ENCODE data around the gene TACC2.
"Not testable (repeated sequence)": the region's sequence is repeated elsewhere in the genome, so short reads cannot be mapped to it uniquely, and the experiment has no call there.

The TACC2 gene

DNA sequence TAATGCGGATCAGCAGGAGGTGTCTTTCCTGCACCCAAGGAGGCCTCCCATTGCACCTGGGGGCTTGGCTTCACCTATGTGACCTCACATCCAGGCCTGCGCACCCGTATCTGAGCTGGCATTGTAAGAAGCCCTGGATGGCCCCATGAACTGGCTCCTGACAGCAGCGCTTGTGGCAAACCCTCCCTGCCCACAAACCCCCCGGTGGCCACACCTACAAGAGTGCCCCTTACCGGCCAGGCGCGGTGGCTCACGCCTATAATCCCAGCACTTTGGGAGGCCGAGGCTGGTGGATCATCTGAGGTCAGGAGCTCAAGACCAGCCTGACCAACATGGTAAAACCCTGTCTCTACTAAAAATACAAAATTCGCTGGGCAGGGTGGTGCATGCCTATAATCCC is 107.2 kb downstream of the TACC2 start:
- DNase-seq = not testable (repeated sequence)

DNA sequence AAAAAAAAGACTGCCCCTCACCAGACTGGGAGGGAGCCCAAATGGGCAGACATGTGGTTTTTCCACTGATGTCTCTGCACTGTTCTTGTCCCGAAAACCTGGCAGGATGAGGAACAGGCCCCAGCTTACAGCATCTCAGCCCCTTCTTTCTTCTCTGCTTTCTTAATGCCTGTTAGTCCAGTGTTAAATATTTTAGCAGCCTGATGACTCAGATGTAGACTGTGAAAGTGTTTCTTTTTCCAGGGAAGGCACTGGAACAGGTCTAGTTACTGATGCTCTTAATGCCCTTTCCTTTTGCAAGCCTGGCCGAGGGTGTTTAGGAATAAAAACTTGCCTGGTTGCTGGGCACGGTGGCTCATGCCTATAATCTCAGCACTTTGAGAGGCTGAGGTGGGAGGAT is 107.7 kb downstream of the TACC2 start:
- no peak for DNase-seq

DNA sequence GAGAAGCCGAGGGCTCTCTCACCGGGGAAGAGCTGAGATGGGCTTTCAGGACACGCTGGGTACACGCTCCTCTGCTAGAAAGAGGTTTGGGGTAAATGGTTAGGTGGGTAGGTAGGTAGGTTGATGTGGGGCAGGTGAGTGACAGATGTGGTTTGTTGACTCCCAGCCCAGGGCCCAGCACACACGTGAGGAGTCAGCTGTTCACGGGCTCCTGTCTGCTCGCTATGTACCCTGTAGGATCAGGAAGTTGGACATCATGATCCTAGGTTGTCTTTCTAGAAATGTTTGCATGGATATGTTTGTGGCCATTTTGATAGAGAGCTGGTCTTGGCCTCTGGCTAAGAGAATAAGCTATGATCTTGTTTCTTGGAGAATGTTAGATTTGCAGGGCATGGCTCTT is 109.0 kb downstream of the TACC2 start:
- DNase-seq = no peak

DNA sequence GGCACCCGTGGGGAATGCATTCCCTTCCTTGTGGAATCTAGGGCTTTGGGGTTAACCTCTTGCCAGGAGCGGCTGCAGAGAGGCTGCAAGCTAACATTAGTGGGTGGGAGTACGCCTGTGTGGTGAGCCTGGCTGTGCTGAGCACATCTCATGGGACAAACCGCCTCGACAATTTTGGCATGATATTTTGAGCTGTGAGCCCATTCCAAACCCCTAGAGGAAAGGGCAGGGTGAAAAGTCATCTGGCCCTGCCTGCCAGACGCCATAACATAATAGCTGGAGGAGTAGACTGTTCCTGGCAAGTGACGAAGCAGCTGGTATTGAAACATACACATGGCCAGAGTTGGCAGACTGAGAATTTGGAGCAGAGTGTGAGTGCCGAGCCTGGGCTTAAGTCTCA is 110.0 kb downstream of the TACC2 start:
- no peak for DNase-seq

DNA sequence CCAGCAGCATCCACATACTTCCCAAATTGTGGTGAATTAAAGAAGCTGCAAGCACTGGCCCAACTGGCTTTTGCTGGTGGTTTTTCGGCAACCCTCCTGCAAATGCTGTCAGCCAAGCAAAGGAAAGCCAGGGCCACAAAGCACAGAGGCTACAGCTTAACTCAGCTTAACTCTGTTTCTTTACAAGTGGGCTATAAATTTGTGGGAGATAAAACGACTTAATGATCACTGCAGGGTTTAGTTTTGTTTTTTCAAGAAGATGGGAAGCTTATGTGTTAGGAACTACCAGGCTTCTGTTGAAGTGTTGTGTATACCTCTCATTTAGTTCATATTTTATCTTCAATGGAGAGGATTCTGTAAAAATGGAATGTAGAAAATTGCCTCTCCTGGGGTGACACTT is 110.6 kb downstream of the TACC2 start:
- DNase-seq = no peak

DNA sequence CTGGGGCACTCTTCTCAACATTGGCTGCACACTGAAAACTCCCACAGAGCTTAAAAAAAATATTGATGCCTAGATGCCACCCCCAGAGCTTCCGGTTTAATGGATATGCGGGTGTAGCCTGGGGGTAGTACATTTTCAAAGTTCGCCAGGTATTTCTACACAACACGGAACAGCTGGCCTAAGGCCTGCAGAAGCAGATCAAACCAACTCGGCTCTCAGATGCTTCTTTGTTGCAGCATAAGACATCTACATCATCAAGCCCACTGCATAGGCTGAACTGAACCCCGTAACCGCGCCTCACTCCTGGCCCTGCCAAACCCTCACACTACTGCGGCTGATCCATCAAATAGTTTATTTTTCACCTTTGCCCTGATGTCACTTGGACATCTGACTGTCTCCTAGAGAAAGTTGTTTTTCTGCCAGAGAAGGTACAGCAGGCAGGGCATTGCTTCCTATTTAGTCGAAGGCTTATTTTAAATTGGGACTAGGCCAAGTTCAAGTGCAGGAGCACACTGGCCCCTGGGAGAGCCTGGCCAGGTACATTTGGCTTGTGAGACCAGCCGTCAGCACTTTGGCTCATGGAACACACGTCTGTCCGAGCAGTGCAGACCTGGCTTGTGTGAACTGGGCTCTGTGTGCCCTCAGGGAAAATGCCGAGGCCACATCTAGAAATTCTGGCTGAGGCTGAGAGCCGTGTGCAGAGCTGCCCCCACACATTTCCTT is 113.3 kb downstream of the TACC2 start:
- DNase-seq = no peak

DNA sequence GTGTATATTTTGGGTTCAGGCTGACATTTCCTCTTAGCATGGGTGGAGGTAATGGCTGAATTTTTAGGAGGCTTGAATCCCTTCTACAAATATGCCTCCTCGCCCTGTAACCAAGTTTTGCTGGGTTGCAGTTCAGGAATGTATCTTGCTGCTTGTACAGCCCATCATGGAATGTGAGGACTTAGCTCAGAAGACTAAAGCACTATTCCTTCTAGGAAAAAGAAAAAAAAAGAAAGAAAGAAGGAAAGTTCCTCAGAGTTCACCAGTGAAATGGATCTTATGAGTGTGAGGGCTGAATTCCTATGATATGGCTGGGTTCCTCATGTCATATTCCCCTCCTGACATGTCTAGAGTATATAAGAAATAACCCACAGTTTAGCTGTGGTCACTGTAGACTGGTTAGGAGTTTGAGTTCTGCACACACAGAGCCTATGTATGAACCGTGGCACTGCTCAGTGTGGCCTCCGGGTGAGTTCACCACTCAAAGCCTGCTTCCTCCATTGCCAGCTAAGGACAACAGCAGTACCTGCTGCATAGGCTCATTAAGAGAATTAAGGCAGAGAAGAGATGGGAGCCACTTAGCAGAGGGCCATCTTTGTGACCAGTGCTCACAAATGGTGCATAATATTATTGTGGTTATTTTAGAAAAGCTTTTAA is 114.0 kb downstream of the TACC2 start:
- no peak for DNase-seq

DNA sequence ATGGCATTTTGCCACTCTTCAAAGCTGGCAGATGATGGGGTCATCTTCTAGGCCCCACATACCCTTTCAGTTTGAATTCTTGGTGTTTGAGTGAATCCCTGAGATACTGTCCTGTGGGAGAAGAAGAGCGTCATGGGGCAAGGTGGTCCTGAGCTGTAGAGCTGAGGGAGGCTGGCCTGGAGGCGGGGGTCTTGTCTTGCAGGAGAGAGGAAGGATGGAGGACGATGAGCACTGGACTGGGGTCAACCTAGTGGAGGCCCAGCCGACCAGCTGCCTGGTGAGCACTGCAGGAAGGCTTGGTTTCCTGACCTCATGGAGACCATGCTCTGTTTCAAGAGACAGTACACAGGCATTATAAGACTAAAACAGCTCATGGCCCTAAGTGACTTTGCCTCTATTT is 114.6 kb downstream of the TACC2 start:
- no peak for DNase-seq

DNA sequence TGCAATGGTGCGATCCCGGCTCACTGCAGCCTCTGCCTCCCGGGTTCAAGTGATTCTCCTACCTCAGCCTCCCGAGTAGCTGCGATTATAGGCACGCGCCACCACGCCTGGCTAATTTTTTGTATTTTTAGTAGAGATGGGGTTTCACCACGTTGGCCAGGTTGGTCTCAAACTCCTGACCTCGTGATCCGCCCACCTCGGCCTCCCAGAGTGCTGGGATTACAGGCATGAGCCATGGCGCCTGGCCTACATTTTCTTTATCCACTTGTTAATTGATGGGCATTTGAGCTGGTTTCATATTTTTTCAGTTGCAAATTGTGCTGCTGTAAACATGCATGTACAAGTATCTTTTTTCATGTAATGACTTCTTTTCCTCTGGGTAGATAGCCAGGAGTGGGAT is 119.8 kb downstream of the TACC2 start:
- DNase-seq = not testable (repeated sequence)

DNA sequence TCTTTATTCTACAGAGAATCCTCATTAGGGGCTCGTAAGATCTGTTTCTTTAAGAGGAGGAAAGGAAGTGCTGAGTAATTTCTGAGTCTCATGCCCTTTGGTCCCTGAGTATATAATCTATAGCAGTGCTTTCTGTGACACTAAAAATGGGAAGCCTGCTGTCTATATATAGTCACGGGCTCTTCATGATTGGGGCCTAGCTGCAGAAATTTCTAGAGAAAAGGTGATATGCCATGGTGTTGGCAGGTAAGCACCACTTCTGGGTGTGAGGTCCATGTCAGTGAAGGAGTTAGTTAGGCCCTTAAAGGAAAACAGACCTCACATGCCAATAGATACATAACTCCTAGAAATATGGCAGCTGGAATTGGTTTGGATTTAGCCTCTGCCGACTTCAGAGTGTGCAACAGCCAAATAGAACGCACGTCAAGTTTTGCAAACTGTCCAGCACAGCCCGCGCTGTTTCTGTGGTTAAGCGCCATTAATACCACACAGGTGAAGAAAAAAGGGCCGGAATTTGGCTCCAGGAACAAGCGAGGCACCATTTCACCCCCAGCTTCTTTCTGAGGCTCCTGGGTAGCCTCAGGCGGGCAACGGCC is 123.2 kb downstream of the TACC2 start:
- no peak for DNase-seq

DNA sequence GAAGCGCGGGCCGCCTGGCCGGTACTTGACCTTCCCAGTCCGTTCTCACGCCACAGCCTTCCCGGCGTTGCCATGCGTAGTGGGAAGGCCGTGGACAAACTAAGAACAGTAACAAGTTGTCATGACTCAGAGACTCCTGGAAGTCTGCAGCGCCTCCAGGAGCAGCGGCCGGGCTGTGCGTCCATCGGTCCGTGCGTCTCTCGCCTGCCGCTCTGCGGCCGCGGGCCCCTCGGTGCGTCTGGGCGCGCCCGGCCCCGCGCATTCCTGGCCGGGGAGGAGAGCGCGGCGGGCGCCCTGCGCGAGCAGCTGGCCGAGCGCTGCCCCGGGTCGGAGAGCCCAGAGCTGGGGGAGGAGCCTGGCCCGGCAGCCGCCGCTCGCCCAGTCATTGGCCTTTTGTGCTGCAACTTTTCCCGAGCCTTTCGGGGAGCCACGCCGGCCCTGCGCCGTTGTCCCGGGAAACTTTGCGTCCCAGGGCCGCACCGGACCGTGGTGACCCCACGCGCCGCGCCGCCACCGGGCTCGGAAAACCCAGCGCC is 123.7 kb downstream of the TACC2 start:
- DNase-seq = no peak

DNA sequence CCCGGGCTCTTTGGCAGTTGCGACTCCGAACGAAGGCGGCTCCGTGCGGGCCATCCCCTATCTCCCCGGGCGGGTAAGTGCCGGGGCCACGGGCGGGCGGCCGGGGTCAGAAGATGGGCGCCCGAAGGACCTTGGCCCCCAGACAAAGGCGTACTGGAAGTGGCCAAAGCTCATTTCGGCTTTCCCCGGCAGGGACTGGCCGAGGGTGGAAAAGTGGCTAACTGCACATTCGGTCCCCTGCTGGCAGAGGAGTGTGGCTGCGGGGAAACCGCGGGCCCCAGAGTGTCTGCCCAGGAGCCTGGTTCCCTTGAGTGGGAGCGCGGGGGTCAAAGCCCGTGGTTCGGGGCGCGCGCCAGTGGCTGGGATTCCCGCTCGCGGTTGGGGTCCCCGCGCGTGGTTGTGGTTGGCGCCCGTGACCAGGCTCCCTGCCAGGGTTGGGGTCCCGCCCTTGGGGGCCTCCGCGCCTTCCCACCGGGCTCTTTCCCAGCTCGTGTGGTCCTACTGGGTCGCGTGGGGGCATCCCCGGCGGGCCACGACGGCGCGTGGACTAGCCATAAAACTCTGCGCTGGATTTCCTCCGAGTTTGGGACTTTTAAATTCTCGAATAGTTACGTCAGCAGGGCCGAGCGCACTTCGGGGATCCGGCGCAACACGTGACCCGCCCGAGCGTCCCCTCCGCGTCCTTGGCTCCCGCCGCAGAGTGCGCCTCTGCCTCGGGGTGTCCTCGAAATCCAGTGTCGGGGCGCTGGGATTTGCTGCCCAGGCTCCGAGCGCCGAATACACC is 124.4 kb downstream of the TACC2 start:
- no peak for DNase-seq

DNA sequence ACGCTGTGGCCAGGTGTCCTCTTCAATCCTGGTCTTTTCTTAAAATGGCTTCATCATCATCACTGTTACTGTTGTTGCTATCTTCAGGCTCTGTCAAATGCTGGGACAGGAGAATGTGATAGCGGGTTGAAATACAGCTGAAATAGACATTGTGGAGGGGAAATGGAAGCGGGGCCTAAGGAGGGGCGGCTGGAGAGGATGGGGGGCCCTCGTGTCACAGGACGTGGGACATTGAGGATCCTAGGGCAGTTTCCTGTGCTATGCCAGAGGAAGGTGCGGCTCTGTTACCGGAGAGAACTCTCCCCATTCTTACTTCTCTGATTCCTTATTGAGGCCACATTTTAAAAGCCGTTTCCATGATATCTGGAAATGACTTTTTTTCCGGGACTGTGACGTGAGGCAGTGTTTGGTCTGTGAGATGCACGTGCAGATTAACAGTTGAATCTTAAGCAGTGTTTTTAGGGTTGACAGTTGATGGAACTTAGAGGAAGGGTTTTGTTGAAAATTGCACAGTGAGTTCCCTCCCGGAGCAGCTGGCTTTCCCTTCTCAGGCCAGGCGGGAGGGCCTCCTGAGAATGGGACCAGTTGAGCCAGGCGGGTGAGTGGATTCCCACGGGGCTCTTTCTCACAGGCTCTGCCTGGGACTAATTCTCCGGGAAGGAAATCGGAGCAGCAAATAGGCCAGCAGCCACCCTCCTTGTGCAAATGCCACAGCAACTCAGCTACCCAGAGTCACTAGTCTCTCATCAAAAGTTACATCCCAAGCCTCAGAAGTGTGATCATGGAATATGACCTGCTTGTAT is 125.2 kb downstream of the TACC2 start:
- DNase-seq = no peak

DNA sequence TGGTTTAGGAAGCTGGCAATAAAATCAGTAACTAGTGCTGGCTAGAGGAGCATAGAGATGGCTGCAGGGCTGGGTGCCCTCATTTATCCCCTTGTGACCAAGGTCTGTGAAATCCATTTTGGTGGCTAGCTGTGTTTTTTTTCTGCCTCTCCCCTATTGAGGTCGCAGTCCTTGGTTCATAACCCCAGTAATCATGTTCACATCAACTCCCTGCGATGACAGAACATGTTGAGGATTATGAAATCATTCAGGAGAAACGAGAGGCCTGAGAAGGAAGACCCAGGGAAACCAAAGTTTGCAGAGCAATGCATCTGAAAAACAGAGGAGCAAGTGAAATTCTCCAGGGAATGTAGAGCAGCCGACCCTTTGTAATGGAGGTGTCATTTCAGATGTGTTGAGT is 126.9 kb downstream of the TACC2 start:
- DNase-seq = no peak

DNA sequence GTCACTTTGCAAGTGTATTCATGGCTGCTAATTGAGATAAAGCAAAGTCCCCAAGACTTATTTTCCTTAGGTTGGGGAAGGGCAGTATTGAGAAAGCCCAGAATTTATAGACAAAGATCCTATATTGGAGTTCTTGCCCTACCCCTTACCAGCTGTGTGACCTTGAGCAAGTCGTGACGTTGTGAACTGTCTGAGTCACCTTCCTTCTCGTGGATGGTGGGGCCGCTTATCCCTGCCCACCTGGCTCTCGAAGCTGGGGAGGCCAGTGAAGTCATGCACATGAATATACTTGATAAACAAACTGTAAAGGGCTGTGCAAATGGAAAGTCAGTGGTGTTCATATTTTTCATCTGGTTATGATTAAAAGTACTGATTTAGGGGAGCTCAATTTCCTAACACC is 127.4 kb downstream of the TACC2 start:
- DNase-seq = no peak

DNA sequence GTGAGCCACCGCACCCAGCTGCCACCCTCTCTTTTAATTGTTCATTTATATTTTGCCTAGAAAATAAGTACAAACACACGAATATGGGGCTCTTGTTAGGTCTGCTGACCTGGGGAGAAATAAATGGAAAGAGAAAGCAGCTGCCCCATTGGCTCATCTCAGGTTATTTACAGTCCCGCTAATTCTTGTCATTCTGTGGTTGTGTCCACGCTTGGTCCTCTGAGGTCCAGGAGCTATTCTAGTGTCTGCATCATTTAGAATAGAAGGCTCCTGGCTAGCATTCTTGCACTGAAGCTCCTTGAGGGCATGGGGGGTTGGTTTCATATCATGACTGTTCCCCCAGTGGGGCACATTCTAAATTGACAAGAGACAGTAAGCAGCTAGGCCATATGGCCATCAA is 128.5 kb downstream of the TACC2 start:
- DNase-seq = no peak

DNA sequence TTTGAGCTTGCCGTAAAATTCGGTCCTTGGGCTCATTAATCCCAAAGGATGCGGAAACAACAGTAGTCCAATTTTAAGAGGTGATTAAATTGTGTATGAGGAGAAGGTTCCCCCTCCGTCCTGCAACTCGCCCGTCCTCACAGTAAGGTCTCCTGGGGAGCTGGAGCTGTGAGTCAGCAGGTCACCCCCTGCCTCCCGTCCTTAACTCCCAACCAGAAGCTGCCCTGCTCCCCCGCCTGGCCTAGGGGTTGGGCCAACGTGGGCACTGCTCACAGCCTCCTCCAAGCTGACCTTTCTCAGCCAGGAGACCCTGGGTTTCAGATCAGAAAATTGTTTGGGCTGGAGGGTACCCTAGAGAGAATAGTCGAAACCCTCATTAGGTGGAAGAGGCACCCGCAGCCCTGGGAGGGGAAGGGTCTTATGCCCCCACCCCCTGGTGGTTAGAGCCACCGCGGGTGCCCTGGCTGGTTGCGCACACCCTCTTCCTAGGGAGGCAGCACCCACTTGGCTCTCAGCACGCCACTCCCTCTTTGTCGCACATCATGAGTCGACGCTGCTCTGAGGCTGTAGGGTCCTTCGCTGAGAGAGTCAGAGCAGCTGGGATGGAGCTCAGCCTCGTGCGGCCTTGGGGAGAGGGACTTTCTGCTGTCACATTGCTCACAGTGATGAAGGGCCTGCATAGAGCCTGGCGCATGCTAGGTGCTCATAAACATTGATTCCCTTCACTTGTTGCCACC is 131.2 kb downstream of the TACC2 start:
- no peak for DNase-seq

DNA sequence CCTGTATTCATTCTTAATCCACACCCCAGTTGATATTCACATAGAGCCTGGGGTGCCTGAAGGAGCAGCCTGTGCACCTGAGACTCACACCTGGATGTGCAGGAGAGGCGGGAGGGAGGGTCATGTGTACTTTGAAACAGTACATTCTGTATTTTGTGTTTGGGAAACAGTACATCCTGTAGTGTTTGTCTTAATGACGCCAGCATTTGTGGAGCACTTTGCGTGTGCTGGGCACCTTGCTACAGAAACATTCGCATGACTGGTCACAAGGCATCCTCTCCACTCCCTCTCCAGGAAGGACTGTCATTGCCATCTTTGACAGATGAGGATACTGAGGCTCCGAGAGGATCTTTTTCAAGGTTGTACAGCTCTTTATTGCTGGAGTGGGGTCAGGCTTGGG is 132.1 kb downstream of the TACC2 start:
- no peak for DNase-seq

DNA sequence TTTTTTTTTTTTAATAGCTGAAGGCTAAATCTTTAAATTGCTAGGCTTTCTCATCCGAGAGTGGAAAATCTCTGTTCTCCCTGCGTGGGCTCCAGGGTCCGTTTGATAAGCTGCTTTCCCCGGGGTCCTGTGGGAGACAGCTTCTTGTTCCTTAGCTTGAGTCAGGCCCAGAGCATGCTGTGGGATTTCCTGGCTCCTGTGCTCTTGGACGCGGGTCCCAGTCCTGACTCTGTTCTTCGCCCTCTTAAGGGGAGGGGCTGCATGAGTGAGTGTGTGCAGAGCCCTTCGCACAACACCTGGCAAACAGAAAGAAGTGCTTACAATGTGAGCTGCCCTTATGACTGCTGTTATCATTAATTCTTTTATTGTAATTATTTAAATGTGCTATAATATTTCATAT is 133.5 kb downstream of the TACC2 start:
- DNase-seq = no peak

DNA sequence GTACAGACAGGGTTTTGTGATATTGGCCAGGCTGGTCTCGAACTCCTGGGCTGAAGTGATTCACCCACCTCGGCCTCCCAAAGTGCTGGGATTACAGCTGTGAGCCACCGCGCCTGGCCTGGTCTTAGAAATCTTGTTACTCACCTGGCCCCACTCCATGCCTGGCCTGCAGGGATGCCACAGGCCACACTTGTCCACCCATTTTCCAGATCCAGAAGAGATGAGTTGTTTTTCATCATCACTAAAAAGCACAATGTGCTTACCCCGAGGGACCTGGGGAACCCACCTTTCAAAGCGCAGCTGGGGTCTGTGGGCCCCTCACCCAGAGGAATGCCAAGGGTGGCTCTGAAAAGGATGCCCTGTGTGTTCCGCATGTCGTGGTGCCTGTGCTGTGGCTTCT is 134.2 kb downstream of the TACC2 start:
- no peak for DNase-seq

DNA sequence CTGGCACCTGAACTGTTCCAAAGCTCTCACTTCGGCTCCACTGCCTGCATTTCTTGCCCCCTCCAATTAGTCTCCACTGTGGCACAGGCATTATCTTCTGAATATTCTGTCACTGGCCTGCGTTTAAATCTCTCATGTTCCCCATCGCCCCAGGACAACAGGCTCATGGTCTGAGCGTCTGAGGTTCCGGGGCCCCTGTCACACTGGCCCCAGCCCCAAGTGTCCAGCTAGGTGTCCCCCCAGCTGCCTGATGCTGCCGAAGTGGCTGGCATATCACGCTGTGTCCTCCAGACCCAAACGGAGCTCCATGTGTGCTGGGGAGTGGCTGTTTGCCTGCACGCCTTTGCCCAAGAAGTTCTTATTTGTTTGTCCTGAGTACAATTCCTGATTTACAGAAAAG is 135.4 kb downstream of the TACC2 start:
- DNase-seq = no peak

DNA sequence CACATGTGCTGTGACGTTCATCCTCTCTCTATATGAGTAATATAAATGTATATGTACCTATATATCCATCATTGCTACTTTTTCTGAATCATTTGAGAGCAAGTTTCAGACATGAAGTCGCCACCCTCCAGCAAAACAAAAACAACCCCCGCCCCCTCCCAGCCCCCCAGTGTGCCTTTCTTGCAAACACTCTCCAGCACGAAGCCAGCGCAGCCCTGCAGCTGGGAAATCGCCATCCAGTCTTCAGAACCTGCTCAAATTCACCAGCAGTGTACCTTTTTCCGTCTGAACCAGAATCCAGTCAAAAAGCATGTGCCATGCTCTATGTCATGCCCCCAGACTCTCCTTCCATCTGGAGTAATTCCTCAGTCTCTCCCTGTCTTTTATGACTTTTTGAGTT is 135.8 kb downstream of the TACC2 start:
- DNase-seq = no peak
